RWPE2 (cell line): ENCODE results near the gene FZD8.

Source experiments
- ATAC-seq: fragments of 200-7000 bp; cut with Tn5 transposase; 3 replicates; pipeline ENCODE4 v1.9.1; 2021; ENCODE audit warnings: low read depth
- DNase-seq: peaks from one replicate; pipeline ENCODE4 v3.0.0-alpha.2; 2020; ENCODE audit warnings: low spot score
- H3K27ac ChIP-seq: fragments of 450-650 bp; 2 replicates; pipeline ENCODE4 v1.5.1; 2017; ENCODE audit warnings: mild to moderate bottlenecking; ENCODE audit not compliant: poor library complexity, severe bottlenecking
- H3K27me3 ChIP-seq: fragments of 250-450 bp; sonication (Bioruptor Pico); 2 replicates; pipeline ENCODE4 v1.5.1; 2021; ENCODE audit warnings: mild to moderate bottlenecking, moderate library complexity; ENCODE audit not compliant: insufficient read depth, poor library complexity, severe bottlenecking
- H3K36me3 ChIP-seq: fragments of 250-450 bp; sonication (Bioruptor Pico); 2 replicates; pipeline ENCODE4 v1.5.1; 2020; ENCODE audit warnings: low read depth, mild to moderate bottlenecking, moderate library complexity
- H3K4me1 ChIP-seq: fragments of 250-450 bp; sonication (Bioruptor Pico); 2 replicates; pipeline ENCODE4 v1.5.1; 2021; ENCODE audit warnings: mild to moderate bottlenecking, moderate library complexity; ENCODE audit not compliant: insufficient read depth, poor library complexity, severe bottlenecking
- H3K4me3 ChIP-seq: fragments of 250-450 bp; sonication (Bioruptor Pico); 2 replicates; pipeline ENCODE4 v1.5.1; 2021; ENCODE audit warnings: mild to moderate bottlenecking, moderate library complexity; ENCODE audit not compliant: severe bottlenecking
- H3K9me3 ChIP-seq: fragments of 250-450 bp; sonication (Bioruptor Pico); 2 replicates; pipeline ENCODE4 v1.5.1; 2021; ENCODE audit warnings: mild to moderate bottlenecking, moderate library complexity; ENCODE audit not compliant: severe bottlenecking
- CTCF ChIP-seq: fragments of 450-650 bp; IDR thresholded peaks from one replicate; pipeline ENCODE4 v1.5.1; 2017; ENCODE audit warnings: mild to moderate bottlenecking, moderate library complexity; ENCODE audit not compliant: poor library complexity, severe bottlenecking

The FZD8 gene

GRCh38 chr10:35667270-35667889 is 25.3 kb upstream of the FZD8 start:
- Histone ChIP-seq H3K27ac (no peak overlapping the region), H3K36me3 (no peaks in the 10 kb centered on the region), H3K4me1 (no peaks in the 10 kb centered on the region), H3K9me3 (no peaks in the 10 kb centered on the region), H3K4me3 (no peak overlapping the region), H3K27me3 (no peaks in the 10 kb centered on the region)
- DNase-seq (no peak), ATAC-seq (no peak)
- no peak for TF ChIP-seq CTCF

- TF ChIP-seq CTCF = no peak
- no peaks in the 10 kb centered on the region for H3K4me1 ChIP-seq
- no peak for ATAC-seq
- H3K9me3 ChIP-seq = no peaks in the 10 kb centered on the region
- no peaks in the 10 kb centered on the region for H3K27me3 ChIP-seq
- DNase-seq = no peak
- H3K4me3 ChIP-seq = no peak overlapping the region
- H3K27ac ChIP-seq = no peak overlapping the region
- H3K36me3 ChIP-seq = no peaks in the 10 kb centered on the region
These were observed 19.1 kb upstream of the FZD8 start for GRCh38 chr10:35661236-35661635.

- DNase-seq = no peak
- no peak overlapping the region for H3K4me3 ChIP-seq
- H3K27ac ChIP-seq = no peak overlapping the region
- TF ChIP-seq CTCF = no peak
- no peaks in the 10 kb centered on the region for H3K27me3 ChIP-seq
- H3K4me1 ChIP-seq = no peaks in the 10 kb centered on the region
- H3K36me3 ChIP-seq = no peaks in the 10 kb centered on the region
- H3K9me3 ChIP-seq = no peaks in the 10 kb centered on the region
- ATAC-seq = no peak
These were observed 17.4 kb upstream of the FZD8 start for GRCh38 chr10:35659456-35659855.

- Histone ChIP-seq H3K4me1 (no peaks in the 10 kb centered on the region), H3K9me3 (no peaks in the 10 kb centered on the region), H3K27me3 (no peaks in the 10 kb centered on the region), H3K4me3 (no peak overlapping the region), H3K27ac (no peak overlapping the region), H3K36me3 (no peaks in the 10 kb centered on the region)
- no peak for TF ChIP-seq CTCF
- ATAC-seq = no peak
- DNase-seq = no peak
These were observed 15.5 kb upstream of the FZD8 start for GRCh38 chr10:35657621-35658020.

- no peak for TF ChIP-seq CTCF
- Histone ChIP-seq H3K27me3 (no peaks in the 10 kb centered on the region), H3K36me3 (no peaks in the 10 kb centered on the region), H3K4me1 (no peaks in the 10 kb centered on the region), H3K9me3 (no peaks in the 10 kb centered on the region), H3K4me3 (no peak overlapping the region), H3K27ac (no peak overlapping the region)
- ATAC-seq (no peak), DNase-seq (no peak)
These were observed 10.7 kb upstream of the FZD8 start for GRCh38 chr10:35652824-35653223.
